ENCODE results near the gene ZSCAN16.
"Not testable (repeated sequence)": the region's sequence is repeated elsewhere in the genome, so short reads cannot be mapped to it uniquely, and the experiment has no call there.

ZSCAN16 gene

GRCh38 chr6:28124350-28124970 lies at the start of gene ZSCAN16:
ZSCAN16 (plus strand) TSS chr6:28124609; CDS start chr6:28125444, 835 bp downstream.
- peak within 1 kb of the TSS; percentile 70 for H3K4me3 ChIP-seq (ENCODE audit: low read depth, low read length)
- CTCF ChIA-PET = interaction anchor here (1.1 to 1.3 kb wide), 3 partner anchors 9 to 232 kb away, joined by 3 to 4 read pairs (median 3); no protein-coding TSS in a partner anchor
- POLR2A ChIA-PET = interaction anchor here (0.6 to 1.1 kb wide), 4 partner anchors 12 to 157 kb away, joined by 3 to 4 read pairs (median 3); partner anchors contain the start of genes PGBD1 and ZKSCAN8
- TF ChIP-seq CTCF (IDR thresholded peaks at IDR 0.05; ENCODE audit: insufficient read depth, low read length, missing control alignments) = no peak
- DNase-seq (ENCODE audit: low read depth, low spot score) = no peak

- no peak for TF ChIP-seq CTCF (IDR thresholded peaks at IDR 0.05; ENCODE audit: insufficient read depth, low read length, missing control alignments)
- no peak for DNase-seq (ENCODE audit: low read depth, low spot score)
- H3K4me3 ChIP-seq (ENCODE audit: low read depth, low read length) = no peak overlapping the region
- ChIA-PET POLR2A (no interaction called here), CTCF (no interaction called here)
Observed at GRCh38 chr6:28078050-28078449, 46.4 kb upstream of the ZSCAN16 start.

GRCh38 chr6:28078836-28079235 lies 45.6 kb upstream of the ZSCAN16 start:
- H3K4me3 ChIP-seq (ENCODE audit: low read depth, low read length) = no peak overlapping the region
- ChIA-PET CTCF (no interaction called here), POLR2A (no interaction called here)
- TF ChIP-seq CTCF (IDR thresholded peaks at IDR 0.05; ENCODE audit: insufficient read depth, low read length, missing control alignments) = no peak
- no peak for DNase-seq (ENCODE audit: low read depth, low spot score)

- CTCF ChIA-PET; DNase-seq (ENCODE audit: low read depth, low spot score): not testable (repeated sequence)
- peak within 1 kb of the TSS; percentile 97 for H3K4me3 ChIP-seq (ENCODE audit: low read depth, low read length)
- POLR2A ChIA-PET = interaction anchor here (0.7 kb wide), 1 partner anchor 935 kb away, joined by 4 read pairs; no protein-coding TSS in a partner anchor
Observed at GRCh38 chr6:28080381-28080630, 44.1 kb upstream of the ZSCAN16 start, which contains the start of gene ZNF165. ZNF165 (plus strand) TSS chr6:28080568; CDS start chr6:28085481, 4,913 bp downstream.

GRCh38 chr6:28080631-28081485 lies 43.6 kb upstream of the ZSCAN16 start:
- ChIA-PET CTCF (no interaction called here), POLR2A (no interaction called here)

GRCh38 chr6:28081486-28081751 lies 43.0 kb upstream of the ZSCAN16 start:
- CTCF ChIA-PET = no interaction called here
- no peak for TF ChIP-seq CTCF (IDR thresholded peaks at IDR 0.05; ENCODE audit: insufficient read depth, low read length, missing control alignments)
- H3K4me3 ChIP-seq (ENCODE audit: low read depth, low read length) = peak overlapping the region; percentile 97
- DNase-seq (ENCODE audit: low read depth, low spot score) = no peak
- POLR2A ChIA-PET = no interaction called here

More at GRCh38 chr6:28080631-28081485, 43.6 kb upstream of the ZSCAN16 start:
- DNase-seq (ENCODE audit: low read depth, low spot score) = peak; percentile 85
- TF ChIP-seq CTCF (IDR thresholded peaks at IDR 0.05; ENCODE audit: insufficient read depth, low read length, missing control alignments) = no peak
- H3K4me3 ChIP-seq (ENCODE audit: low read depth, low read length) = peak overlapping the region; percentile 97

All from AG04449 (cell line).